ENCODE measurements around the gene IPCEF1.

- TF ChIP-seq CTCF (IDR thresholded peaks at IDR 0.05) (no peak), POLR2A (IDR thresholded peaks at IDR 0.05) (no peak)
Observed at GRCh38 chr6:154298297-154298696, 58.3 kb downstream of the IPCEF1 start.

Data from thyroid gland (tissue), 4 donors.